Muscle of leg (tissue), 11 donors: ENCODE data around the gene KLHDC9. TPM values are rescaled to one million over a fixed set of nuclear protein-coding genes. Genes with fewer than 3 reads are reported as not detected.

ENCODE experiments used
- DNase-seq: peaks from one replicate; pipeline ENCODE4 v3.0.0; 2013
- H3K27ac ChIP-seq: one replicate; pipeline ENCODE4 v1.5.1; 2013; ENCODE audit warnings: mild to moderate bottlenecking, low read length, control low read depth
- H3K27me3 ChIP-seq: one replicate; pipeline ENCODE4 v1.6.1; 2013; ENCODE audit warnings: low read length; ENCODE audit not compliant: control insufficient read depth, insufficient read depth
- H3K36me3 ChIP-seq: one replicate; pipeline ENCODE4 v1.6.1; 2013; ENCODE audit warnings: low read length; ENCODE audit not compliant: control insufficient read depth, insufficient read depth
- H3K4me1 ChIP-seq: one replicate; pipeline ENCODE4 v1.6.1; 2013; ENCODE audit warnings: low read length; ENCODE audit not compliant: control insufficient read depth, insufficient read depth
- H3K4me3 ChIP-seq: one replicate; pipeline ENCODE4 v1.5.1; 2013; ENCODE audit warnings: low read length, control low read depth
- H3K9me3 ChIP-seq: replicated peaks from 2 replicates; pipeline ENCODE4 v1.6.1; 2013; ENCODE audit warnings: low read depth, low read length; ENCODE audit not compliant: control insufficient read depth
- WGBS: methylation state at CpG from one replicate; pipeline ENCODE4 v1.1.5; 2013; ENCODE audit warnings: missing lambda C conversion rate; ENCODE audit not compliant: insufficient coverage; 5-methylcytosine and 5-hydroxymethylcytosine counted together
- polyA plus RNA-seq, 8 donors: library from polyadenylated mRNA; unstranded; fragments of 120-200 nt; gene quantifications; one replicate each; pipeline versions ENCODE4 v1.2.1 to v1.2.3, GENCODE V29; 2013; ENCODE audit warnings: inconsistent platforms in 1 of 8, low replicate concordance in 1 of 8; ENCODE audit not compliant: insufficient read length in 8 of 8, insufficient read depth in 1 of 8
- total RNA-seq: library from RNA; stranded (reverse); fragments of 120-200 nt; gene quantifications from one replicate; pipeline ENCODE4 v1.2.4, GENCODE V29; 2013

KLHDC9 gene
- total and polyA plus RNA-seq, 9 donors: 0.23 to 1.5 (median 0.65) TPM

- no CpG with 5 or more reads among the region's 1 CpG for WGBS
- H3K9me3 ChIP-seq: no peaks in the 10 kb centered on the region
Measured at GRCh38 chr1:161084597-161084988, 13.6 kb upstream of the KLHDC9 start.

GRCh38 chr1:161085165-161085564, 13.0 kb upstream of the KLHDC9 start:
- Histone ChIP-seq H3K4me1 (no peaks in the 10 kb centered on the region), H3K27me3 (peaks cover under 1% of the 10 kb centered on the region), H3K9me3 (no peaks in the 10 kb centered on the region), H3K36me3 (no peaks in the 10 kb centered on the region), H3K4me3 (no peak overlapping the region), H3K27ac (no peak overlapping the region)
- no CpG with 5 or more reads among the region's 2 CpGs for WGBS
- no peak for DNase-seq

More at GRCh38 chr1:161084597-161084988, 13.6 kb upstream of the KLHDC9 start:
- H3K27ac ChIP-seq: no peak overlapping the region
- DNase-seq: no peak
- H3K4me1 ChIP-seq: no peaks in the 10 kb centered on the region
- no peaks in the 10 kb centered on the region for H3K36me3 ChIP-seq
- H3K4me3 ChIP-seq: no peak overlapping the region
- peaks cover 6% of the 10 kb centered on the region for H3K27me3 ChIP-seq

DNA sequence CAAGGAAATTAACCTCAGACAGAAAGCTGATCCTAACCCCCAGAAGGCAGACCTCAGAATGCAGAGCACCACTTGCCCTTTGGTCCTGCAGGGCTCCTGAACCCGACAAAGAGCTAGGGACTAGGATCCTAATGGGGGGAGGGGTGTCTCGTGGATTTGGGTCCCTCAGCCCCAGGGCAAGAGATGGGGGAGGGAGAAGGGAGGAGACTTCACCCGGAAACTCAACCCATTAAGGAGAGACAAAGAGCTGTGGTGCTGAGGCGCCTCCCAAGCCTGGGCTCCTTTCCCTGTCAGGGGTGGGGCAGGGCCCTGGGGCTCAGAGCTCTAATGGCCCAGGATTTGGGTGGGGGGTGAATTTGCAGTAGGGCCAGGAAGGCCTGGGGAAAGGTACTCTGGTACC, 11.7 kb upstream of the KLHDC9 start:
- Histone ChIP-seq H3K27ac (no peak overlapping the region), H3K36me3 (no peaks in the 10 kb centered on the region), H3K9me3 (no peaks in the 10 kb centered on the region), H3K27me3 (no peaks in the 10 kb centered on the region), H3K4me3 (no peak overlapping the region), H3K4me1 (no peaks in the 10 kb centered on the region)
- no peak for DNase-seq
- 57% methylated on average over 3 of the region's 4 CpGs for WGBS

GRCh38 chr1:161088587-161089110, 9.5 kb upstream of the KLHDC9 start:
- Histone ChIP-seq H3K27me3 (no peaks in the 10 kb centered on the region), H3K4me3 (no peak overlapping the region), H3K27ac (no peak overlapping the region), H3K36me3 (no peaks in the 10 kb centered on the region), H3K4me1 (no peaks in the 10 kb centered on the region), H3K9me3 (no peaks in the 10 kb centered on the region)
- WGBS: 67% methylated on average over 1 of the region's 3 CpGs
- DNase-seq: no peak

- H3K4me3 ChIP-seq: no peak within 1 kb of the TSS
- no peaks in the 10 kb centered on the region for H3K4me1 ChIP-seq
- H3K36me3 ChIP-seq: no peaks in the 10 kb centered on the region
- H3K27me3 ChIP-seq: no peaks in the 10 kb centered on the region
- H3K27ac ChIP-seq: no peak within 1 kb of the TSS
- WGBS: 47% methylated on average over 18 of the region's 22 CpGs
- no peak for DNase-seq
- no peaks in the 10 kb centered on the region for H3K9me3 ChIP-seq
Measured at GRCh38 chr1:161089251-161089924, 8.8 kb upstream of the KLHDC9 start, which contains the start of gene NECTIN4. Gene NECTIN4, minus strand, starts transcription at chr1:161089558. Its CDS starts 262 bp downstream, at chr1:161089296.

GRCh38 chr1:161089938-161090337, 8.2 kb upstream of the KLHDC9 start:
- Histone ChIP-seq H3K27ac (no peak overlapping the region), H3K4me3 (no peak overlapping the region), H3K4me1 (no peaks in the 10 kb centered on the region), H3K9me3 (no peaks in the 10 kb centered on the region), H3K27me3 (no peaks in the 10 kb centered on the region), H3K36me3 (no peaks in the 10 kb centered on the region)
- WGBS: 94% methylated on average over 3 of the region's 5 CpGs
- no peak for DNase-seq

DNA sequence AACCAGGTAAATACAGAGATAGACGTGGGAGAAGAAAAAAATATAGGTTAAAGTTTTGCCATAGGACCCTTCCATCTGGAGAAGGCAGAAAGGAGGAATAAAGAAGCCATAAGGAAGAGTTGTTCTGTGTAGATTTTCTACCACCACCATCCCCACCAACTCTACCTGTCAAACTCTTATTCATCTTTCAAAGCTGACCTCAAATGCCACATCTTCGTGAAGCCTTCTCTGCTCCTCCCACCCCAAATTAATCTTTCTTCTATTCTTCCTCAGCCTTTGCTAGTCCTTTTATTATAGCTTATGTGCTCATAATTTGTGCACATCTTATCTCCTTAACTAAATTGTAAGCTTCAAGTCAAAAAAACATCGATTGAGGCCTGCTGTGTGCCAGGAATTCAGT, 7.5 kb upstream of the KLHDC9 start:
- Histone ChIP-seq H3K4me1 (no peaks in the 10 kb centered on the region), H3K27me3 (no peaks in the 10 kb centered on the region), H3K9me3 (no peaks in the 10 kb centered on the region), H3K4me3 (no peak overlapping the region), H3K27ac (no peak overlapping the region), H3K36me3 (no peaks in the 10 kb centered on the region)
- no CpG with 5 or more reads among the region's 3 CpGs for WGBS
- DNase-seq: no peak

DNA sequence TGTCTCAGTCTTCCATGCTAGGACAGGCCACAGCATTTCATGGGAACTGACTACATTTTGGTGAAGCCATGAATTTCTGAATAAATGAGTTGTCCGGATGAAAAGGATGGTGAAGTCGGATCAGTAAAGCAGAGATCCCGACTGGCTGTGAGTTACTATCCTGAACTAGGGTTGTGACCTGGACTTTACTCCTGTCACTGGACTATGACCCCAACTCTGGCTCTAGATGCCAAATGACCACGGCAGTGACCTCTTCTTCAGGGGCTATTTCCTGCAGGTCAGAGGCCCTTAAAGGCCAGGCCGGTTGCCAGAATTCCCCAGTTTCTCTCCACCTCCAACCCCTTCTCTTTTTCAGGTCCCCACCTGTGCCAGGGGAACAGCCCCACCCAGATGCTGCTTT, 7.1 kb upstream of the KLHDC9 start:
- H3K27ac ChIP-seq: no peak overlapping the region
- H3K4me3 ChIP-seq: no peak overlapping the region
- no peaks in the 10 kb centered on the region for H3K9me3 ChIP-seq
- no peaks in the 10 kb centered on the region for H3K27me3 ChIP-seq
- peaks cover 1% of the 10 kb centered on the region for H3K4me1 ChIP-seq
- no peak for DNase-seq
- 80% methylated on average over 4 of the region's 5 CpGs for WGBS
- no peaks in the 10 kb centered on the region for H3K36me3 ChIP-seq

DNA sequence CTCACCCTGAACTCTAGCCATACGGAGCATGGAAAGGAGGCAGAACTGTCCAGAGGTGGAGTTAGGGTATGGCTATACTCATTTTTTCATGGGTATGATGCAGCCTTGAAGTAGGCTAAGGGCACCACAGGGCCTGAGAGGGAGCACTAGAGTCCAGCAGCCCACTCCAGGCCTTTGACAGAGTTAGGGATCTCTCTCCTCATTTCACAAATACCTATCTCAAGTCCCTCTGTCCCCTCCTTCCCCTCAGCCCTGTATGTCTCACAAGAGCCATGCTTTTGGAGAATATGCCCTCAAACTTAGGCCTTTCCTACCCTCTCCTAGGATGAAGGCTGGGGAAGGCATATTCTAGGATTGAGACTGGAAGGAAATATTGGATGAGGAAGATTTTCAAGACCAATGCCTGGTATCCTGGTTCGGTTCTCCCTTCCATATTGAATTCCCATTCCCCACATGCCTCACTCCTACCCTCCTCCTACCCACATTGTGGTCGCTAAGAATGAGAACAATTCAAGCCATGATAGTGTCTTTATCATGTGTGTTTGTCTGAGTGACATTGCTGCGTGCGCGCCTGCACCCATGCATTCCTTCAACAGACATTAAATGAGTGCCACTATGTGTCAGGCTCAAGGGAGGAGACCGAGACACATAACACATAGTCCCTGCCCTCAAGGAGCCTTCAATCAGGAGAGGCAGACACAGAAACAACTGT, 6.2 kb upstream of the KLHDC9 start:
- DNase-seq: no peak
- H3K4me3 ChIP-seq: no peak overlapping the region
- H3K36me3 ChIP-seq: no peaks in the 10 kb centered on the region
- peaks cover 10% of the 10 kb centered on the region for H3K4me1 ChIP-seq
- WGBS: 98% methylated on average over 4 of the region's 7 CpGs
- H3K27ac ChIP-seq: no peak overlapping the region
- H3K9me3 ChIP-seq: no peaks in the 10 kb centered on the region
- H3K27me3 ChIP-seq: no peaks in the 10 kb centered on the region

GRCh38 chr1:161092621-161093028, 5.5 kb upstream of the KLHDC9 start:
- H3K4me3 ChIP-seq: no peak overlapping the region
- H3K27ac ChIP-seq: no peak overlapping the region
- H3K9me3 ChIP-seq: no peaks in the 10 kb centered on the region
- no peak for DNase-seq
- 82% methylated on average over 3 of the region's 3 CpGs for WGBS
- no peaks in the 10 kb centered on the region for H3K27me3 ChIP-seq
- no peaks in the 10 kb centered on the region for H3K36me3 ChIP-seq
- H3K4me1 ChIP-seq: peaks cover 16% of the 10 kb centered on the region
